ENCODE data around the gene SESN2. TPM values are rescaled to one million over a fixed set of nuclear protein-coding genes. Genes with fewer than 3 reads are reported as not detected.

SESN2 gene
- total RNA-seq, 2 experiments from 2014 or later = 8.8 to 9.6 TPM

DNA sequence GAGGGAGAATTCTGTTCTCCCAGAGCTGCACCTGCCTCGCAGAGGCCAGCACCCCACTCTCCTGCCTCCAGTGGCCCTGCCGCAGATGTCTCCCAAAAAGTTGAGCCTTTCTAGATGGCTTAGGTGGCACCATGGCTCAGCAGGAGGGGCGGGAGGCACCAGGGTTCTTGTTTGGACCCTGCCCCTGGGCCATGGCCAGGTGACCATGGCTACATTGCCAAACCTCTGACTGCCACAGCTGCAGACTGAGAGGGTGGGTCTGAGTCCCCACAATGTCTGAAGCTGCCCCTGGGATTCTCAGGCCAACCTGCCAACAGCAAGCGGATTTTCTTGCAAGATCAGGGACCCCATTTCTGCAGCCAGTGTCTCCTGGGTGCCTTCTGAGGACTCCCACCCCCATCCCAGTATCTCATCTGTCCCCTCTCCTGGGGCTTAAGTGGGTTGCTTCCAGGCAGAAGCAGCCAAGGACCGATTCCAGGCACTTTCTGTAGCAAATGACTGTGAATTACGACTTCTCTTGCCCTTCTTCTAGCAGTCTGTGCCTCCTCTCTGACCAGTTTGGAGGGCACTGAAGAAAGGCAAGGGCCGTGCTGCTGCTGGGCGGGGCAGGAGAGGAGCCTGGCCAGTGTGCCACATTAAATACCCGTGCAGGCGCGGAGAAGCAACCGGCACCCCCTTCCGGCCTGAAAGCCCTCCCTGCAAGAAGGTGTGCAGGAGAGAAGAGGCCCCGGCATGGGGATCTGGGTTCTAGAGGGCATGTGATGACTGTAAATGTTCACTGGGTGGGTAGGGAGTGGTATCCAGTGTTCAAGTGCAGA, 22.5 kb downstream of the SESN2 start:
- Histone ChIP-seq H3K4me1 (ENCODE audit: insufficient read depth, low read length) (peaks cover 10% of the 10 kb centered on the region), H3K27me3 (ENCODE audit: control insufficient read depth in 1 of 2, insufficient read depth in 2 of 2, low read length in 2 of 2) (no peaks in the 10 kb centered on the region), H3K4me3 (ENCODE audit: low read length) (no peak overlapping the region), H3K27ac (ENCODE audit: low read depth in 1 of 2, low read length in 2 of 2) (no peak overlapping the region), H3K9me3 (ENCODE audit: control insufficient read depth in 1 of 2, insufficient read depth in 1 of 2, low read length in 2 of 2) (no peaks in the 10 kb centered on the region), H3K36me3 (ENCODE audit: insufficient read depth, low read length) (peaks cover 38% of the 10 kb centered on the region)
- H3K36me3 Mint-ChIP-seq (ENCODE audit: low read depth) = peaks cover 48% of the 10 kb centered on the region
- no peaks in the 10 kb centered on the region for H3K4me1 Mint-ChIP-seq (ENCODE audit: low read depth)
- no peaks in the 10 kb centered on the region for H3K9me3 Mint-ChIP-seq
- intact Hi-C loops (cut with DNase I, micrococcal nuclease) = no loop called here
- POLR2A ChIA-PET = no interaction called here
- DNase-seq = no peak
- TF ChIP-seq, protein P1, sequence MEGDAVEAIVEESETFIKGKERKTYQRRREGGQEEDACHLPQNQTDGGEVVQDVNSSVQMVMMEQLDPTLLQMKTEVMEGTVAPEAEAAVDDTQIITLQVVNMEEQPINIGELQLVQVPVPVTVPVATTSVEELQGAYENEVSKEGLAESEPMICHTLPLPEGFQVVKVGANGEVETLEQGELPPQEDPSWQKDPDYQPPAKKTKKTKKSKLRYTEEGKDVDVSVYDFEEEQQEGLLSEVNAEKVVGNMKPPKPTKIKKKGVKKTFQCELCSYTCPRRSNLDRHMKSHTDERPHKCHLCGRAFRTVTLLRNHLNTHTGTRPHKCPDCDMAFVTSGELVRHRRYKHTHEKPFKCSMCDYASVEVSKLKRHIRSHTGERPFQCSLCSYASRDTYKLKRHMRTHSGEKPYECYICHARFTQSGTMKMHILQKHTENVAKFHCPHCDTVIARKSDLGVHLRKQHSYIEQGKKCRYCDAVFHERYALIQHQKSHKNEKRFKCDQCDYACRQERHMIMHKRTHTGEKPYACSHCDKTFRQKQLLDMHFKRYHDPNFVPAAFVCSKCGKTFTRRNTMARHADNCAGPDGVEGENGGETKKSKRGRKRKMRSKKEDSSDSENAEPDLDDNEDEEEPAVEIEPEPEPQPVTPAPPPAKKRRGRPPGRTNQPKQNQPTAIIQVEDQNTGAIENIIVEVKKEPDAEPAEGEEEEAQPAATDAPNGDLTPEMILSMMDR (IDR thresholded peaks at IDR 0.05) = no peak
- ATAC-seq (ENCODE audit: poor library complexity) = no peak
- H3K27me3 Mint-ChIP-seq = no peaks in the 10 kb centered on the region
- no peak overlapping the region for H3K4me3 Mint-ChIP-seq
- no peak overlapping the region for H3K27ac Mint-ChIP-seq
- CTCF ChIA-PET = no interaction called here

DNA sequence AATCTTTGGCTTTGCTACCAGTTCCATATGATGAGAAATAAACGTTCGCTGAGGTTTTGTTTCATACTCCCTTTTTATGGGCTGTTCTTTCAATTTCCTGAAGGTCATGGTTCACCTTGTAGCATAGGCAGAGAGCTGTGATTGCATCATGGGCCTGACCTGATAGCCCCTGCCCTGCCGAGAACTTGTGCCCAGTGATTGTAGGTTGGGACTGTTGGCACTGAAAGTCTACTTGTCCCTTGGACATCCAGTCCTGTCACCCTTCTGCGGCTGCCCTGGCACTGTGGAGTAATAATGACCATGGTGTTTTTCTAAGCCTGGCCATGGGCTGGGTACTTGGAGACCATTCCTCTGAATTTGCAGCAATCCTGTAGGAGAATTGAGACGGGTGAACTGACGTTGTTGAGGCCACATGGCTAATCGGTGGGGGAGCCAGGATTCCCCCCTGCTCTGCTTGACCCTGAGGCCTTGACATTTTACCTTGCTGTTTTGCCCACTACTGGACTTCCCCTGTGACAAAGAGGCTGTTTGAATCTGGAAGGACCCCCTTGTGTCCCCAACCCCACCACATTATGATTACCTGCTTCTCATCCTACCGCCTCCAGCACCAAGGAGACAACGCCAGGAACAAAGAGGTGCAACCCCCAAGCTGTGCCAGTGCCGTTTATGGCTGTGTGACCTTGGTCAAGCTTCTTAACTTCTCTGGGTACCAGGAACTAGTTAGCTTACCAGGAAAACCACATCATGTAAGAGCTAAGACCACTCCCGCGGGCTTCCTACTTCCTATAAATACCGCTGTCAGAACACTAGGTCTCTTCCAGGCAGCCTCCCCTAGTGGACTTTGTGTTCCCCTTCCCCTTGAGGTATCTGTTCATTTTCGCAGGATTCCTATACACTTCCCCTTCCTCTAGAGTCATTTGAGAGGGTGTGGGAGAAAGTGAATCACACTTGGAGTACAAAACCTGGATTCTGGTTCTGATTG, 23.4 kb downstream of the SESN2 start:
- CTCF ChIA-PET = no interaction called here

DNA sequence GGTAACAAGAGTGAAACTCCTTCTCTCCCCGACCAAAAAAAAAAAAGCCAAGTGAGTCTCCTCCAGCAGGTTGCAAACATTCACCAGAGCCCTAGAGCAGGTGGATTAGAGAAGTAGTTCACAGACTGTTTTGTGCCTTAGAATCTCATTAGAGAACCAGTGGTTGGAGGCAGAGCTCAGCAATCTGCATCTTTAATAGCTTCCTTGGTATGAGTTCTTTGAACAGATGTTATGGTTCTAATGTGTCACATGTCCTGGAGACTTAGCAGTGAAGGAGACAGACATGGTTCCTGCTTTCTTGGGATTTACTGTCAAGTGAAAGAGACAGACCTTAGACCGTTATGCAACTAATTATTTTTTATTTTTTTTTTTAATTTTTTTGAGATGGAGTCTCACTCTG, 26.8 kb downstream of the SESN2 start:
- no peak for DNase-seq
- Mint-ChIP-seq H3K27me3 (no peaks in the 10 kb centered on the region), H3K36me3 (ENCODE audit: low read depth) (peaks cover 16% of the 10 kb centered on the region), H3K4me1 (ENCODE audit: low read depth) (no peaks in the 10 kb centered on the region), H3K27ac (no peak overlapping the region), H3K9me3 (no peaks in the 10 kb centered on the region), H3K4me3 (no peak overlapping the region)
- ATAC-seq (ENCODE audit: poor library complexity) = no peak
- Histone ChIP-seq H3K27ac (ENCODE audit: low read depth in 1 of 2, low read length in 2 of 2) (no peak overlapping the region), H3K36me3 (ENCODE audit: insufficient read depth, low read length) (peaks cover 7% of the 10 kb centered on the region), H3K27me3 (ENCODE audit: control insufficient read depth in 1 of 2, insufficient read depth in 2 of 2, low read length in 2 of 2) (no peaks in the 10 kb centered on the region), H3K9me3 (ENCODE audit: control insufficient read depth in 1 of 2, insufficient read depth in 1 of 2, low read length in 2 of 2) (no peaks in the 10 kb centered on the region), H3K4me3 (ENCODE audit: low read length) (no peak overlapping the region), H3K4me1 (ENCODE audit: insufficient read depth, low read length) (peaks cover 4% of the 10 kb centered on the region)
- intact Hi-C loops (cut with DNase I, micrococcal nuclease) = no loop called here
- ChIA-PET POLR2A (no interaction called here), CTCF (no interaction called here)
- TF ChIP-seq, protein P1 (IDR thresholded peaks at IDR 0.05) = no peak

More for the DNA sequence above, 23.4 kb downstream of the SESN2 start:
- no peaks in the 10 kb centered on the region for H3K9me3 ChIP-seq (ENCODE audit: control insufficient read depth in 1 of 2, insufficient read depth in 1 of 2, low read length in 2 of 2)
- intact Hi-C loops (cut with DNase I, micrococcal nuclease) = no loop called here
- Mint-ChIP-seq H3K4me3 (no peak overlapping the region), H3K27me3 (no peaks in the 10 kb centered on the region), H3K4me1 (ENCODE audit: low read depth) (no peaks in the 10 kb centered on the region), H3K27ac (no peak overlapping the region), H3K9me3 (no peaks in the 10 kb centered on the region), H3K36me3 (ENCODE audit: low read depth) (peaks cover 43% of the 10 kb centered on the region)
- no peaks in the 10 kb centered on the region for H3K27me3 ChIP-seq (ENCODE audit: control insufficient read depth in 1 of 2, insufficient read depth in 2 of 2, low read length in 2 of 2)
- H3K36me3 ChIP-seq (ENCODE audit: insufficient read depth, low read length) = peaks cover 36% of the 10 kb centered on the region
- no peak for ATAC-seq (ENCODE audit: poor library complexity)
- DNase-seq = peak in 1 of 14 experiments; percentile 13
- no peak overlapping the region for H3K27ac ChIP-seq (ENCODE audit: low read depth in 1 of 2, low read length in 2 of 2)
- POLR2A ChIA-PET = no interaction called here
- H3K4me3 ChIP-seq (ENCODE audit: low read length) = no peak overlapping the region
- TF ChIP-seq, protein P1 (IDR thresholded peaks at IDR 0.05) = no peak
- peaks cover 10% of the 10 kb centered on the region for H3K4me1 ChIP-seq (ENCODE audit: insufficient read depth, low read length)

Measured in CD4-positive, alpha-beta T cell (primary cell).